SK-N-SH treated with all-trans-retinoic acid at 6 μM for 48 hours (cell line): ENCODE results near the gene WASF2.

Experiments
- ATAC-seq: fragments of 200-7000 bp; cut with Tn5 transposase; 3 replicates; pipeline ENCODE4 v1.9.1; 2020; ENCODE audit warnings: mild to moderate bottlenecking, moderate library complexity
- ESRRG ChIP-seq: fragments of 250-450 bp; sonication (Bioruptor Pico); IDR thresholded peaks from 2 replicates; pipeline ENCODE4 v1.6.1; 2021; ENCODE audit warnings: mild to moderate bottlenecking
- GLIS3 ChIP-seq: fragments of 250-450 bp; sonication (Bioruptor Pico); IDR thresholded peaks from 2 replicates; pipeline ENCODE4 v1.5.0; 2020; ENCODE audit warnings: mild to moderate bottlenecking, moderate library complexity
- OSR1 ChIP-seq: fragments of 250-450 bp; sonication (Bioruptor Pico); IDR thresholded peaks from 2 replicates; pipeline ENCODE4 v1.8.0; 2022; ENCODE audit warnings: moderate library complexity, mild to moderate bottlenecking, inconsistent platforms
- RARB ChIP-seq: fragments of 250-450 bp; sonication (Bioruptor Pico); IDR thresholded peaks from 2 replicates; pipeline ENCODE4 v1.8.0; 2021; ENCODE audit warnings: mild to moderate bottlenecking, moderate library complexity
- ZC3H10 ChIP-seq: fragments of 250-450 bp; sonication (Bioruptor Pico); IDR thresholded peaks from 2 replicates; pipeline ENCODE4 v1.5.1; 2021; ENCODE audit warnings: mild to moderate bottlenecking, moderate library complexity
- ZFP30 ChIP-seq: fragments of 450-650 bp; formaldehyde crosslinking; IDR thresholded peaks from 2 replicates; pipeline ENCODE4 v1.5.0; 2022; ENCODE audit warnings: mild to moderate bottlenecking, moderate library complexity
- ZNF565 ChIP-seq: fragments of 450-650 bp; formaldehyde crosslinking; conservative IDR thresholded peaks from 2 replicates; pipeline ENCODE4 v1.5.0; 2020; ENCODE audit warnings: low read depth, mild to moderate bottlenecking, moderate library complexity
- TF ChIP-seq, protein P1 (sequence below): fragments of 250-450 bp; sonication (Bioruptor Pico); IDR thresholded peaks from 2 replicates; pipeline ENCODE4 v1.8.0; 2021; ENCODE audit warnings: low read depth, mild to moderate bottlenecking, moderate library complexity, borderline replicate concordance
- TF ChIP-seq, protein P2 (sequence below): fragments of 250-450 bp; sonication (Bioruptor Pico); IDR thresholded peaks from 2 replicates; pipeline ENCODE4 v1.5.1; 2021; ENCODE audit warnings: mild to moderate bottlenecking, moderate library complexity
- TF ChIP-seq, protein P3 (sequence below): fragments of 250-450 bp; sonication (Bioruptor Pico); IDR thresholded peaks from 2 replicates; pipeline ENCODE4 v1.5.0; 2020; ENCODE audit warnings: mild to moderate bottlenecking, moderate library complexity
- TF ChIP-seq, protein P4 (sequence below): fragments of 250-450 bp; sonication (Bioruptor Pico); IDR thresholded peaks from 2 replicates; pipeline ENCODE4 v1.8.0; 2020; ENCODE audit warnings: mild to moderate bottlenecking, moderate library complexity, borderline replicate concordance
- TF ChIP-seq, protein P5 (sequence below): fragments of 250-450 bp; sonication (Bioruptor Pico); IDR thresholded peaks from 2 replicates; pipeline ENCODE4 v1.5.1; 2020; ENCODE audit warnings: low read depth, mild to moderate bottlenecking, moderate library complexity

The WASF2 gene

DNA sequence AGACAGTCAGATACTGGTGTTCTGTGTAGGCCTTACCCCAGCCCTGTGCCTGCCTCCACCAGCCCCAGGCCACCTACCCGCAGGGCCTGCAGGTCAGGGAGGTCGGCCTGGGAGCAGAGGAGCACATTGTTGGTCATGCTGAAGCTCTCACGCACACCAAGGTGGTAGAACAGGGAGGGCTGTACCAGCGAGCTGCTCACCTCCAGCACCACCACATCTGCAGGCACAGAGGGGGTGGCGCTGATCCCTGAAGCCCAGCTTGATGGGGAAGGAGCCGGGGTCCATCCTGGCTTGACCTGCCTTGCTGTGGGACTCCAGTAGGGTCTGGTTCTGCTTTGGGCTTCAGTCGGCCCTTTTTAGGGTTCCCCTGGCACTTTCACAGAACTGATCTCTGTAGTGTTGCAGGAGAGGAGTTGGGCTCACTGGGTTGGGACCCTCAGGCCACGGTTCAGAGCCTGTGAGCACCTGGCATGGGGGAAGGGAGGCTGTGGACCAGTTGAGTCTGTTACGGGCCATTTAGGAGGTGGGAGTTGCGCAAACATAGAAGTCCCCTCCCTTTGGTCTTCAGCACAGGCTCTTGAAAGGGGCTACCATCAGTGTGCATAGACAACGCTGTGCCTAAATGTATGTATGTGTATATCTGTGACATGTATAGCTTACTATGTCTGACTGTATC lies 125.1 kb downstream of the WASF2 start:
- ATAC-seq = no peak; the same call in 2 of the 3 replicates

DNA sequence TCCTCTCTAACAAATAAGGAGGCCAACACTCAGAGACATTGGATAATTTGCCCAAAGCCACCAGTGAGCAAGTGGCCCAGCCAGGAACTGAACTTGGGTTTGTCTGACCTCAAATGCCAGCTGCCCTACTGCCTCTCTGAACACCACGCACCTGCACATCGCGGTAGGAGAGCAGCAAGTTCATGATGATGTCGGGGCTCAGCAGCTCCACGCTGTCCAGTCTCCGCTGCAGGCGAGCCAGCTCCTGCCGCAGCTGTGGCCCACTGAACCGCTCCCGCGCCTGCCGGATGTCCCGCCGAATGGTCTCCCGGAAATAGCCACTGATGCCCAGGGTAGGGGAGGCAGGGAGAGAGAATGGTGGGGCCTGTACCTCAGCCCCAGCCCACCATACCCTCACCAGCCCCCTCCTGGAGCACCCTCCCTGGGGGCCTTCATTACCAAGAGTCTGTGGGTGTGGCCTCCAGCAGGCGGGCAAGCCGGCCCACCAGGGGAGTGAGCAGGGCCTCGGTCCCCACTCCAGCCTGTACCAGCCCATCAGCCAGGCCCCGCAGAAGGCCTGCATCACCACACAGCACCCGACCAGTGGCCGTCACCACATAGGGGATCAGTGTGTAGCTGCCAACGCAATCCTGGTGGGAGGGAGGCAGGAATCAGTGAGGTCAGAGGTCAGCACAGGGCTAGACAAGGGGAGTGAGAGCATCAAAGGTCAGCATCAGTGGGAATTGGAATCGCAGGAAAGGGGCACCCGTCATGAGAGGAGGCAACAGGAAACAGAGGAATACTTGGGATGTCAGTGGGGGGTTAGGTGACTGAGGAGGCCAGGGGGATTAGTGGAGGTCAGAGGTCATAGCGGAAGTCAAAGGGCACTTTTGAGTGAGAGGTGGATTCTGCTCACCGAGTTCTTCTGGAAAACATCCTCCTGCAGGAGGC lies 125.9 kb downstream of the WASF2 start:
- no peak for ATAC-seq
- TF ChIP-seq, protein P1, sequence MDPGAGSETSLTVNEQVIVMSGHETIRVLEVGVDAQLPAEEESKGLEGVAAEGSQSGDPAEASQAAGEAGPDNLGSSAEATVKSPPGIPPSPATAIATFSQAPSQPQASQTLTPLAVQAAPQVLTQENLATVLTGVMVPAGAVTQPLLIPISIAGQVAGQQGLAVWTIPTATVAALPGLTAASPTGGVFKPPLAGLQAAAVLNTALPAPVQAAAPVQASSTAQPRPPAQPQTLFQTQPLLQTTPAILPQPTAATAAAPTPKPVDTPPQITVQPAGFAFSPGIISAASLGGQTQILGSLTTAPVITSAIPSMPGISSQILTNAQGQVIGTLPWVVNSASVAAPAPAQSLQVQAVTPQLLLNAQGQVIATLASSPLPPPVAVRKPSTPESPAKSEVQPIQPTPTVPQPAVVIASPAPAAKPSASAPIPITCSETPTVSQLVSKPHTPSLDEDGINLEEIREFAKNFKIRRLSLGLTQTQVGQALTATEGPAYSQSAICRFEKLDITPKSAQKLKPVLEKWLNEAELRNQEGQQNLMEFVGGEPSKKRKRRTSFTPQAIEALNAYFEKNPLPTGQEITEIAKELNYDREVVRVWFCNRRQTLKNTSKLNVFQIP (CRISPR knock-in tag) = no peak
- TF ChIP-seq ZC3H10 (CRISPR knock-in tag) (no peak), ZNF565 (CRISPR knock-in tag) (no peak), RARB (CRISPR knock-in tag) (no peak), ESRRG (CRISPR knock-in tag) (no peak), OSR1 (CRISPR knock-in tag) (no peak)
- TF ChIP-seq, protein P2, sequence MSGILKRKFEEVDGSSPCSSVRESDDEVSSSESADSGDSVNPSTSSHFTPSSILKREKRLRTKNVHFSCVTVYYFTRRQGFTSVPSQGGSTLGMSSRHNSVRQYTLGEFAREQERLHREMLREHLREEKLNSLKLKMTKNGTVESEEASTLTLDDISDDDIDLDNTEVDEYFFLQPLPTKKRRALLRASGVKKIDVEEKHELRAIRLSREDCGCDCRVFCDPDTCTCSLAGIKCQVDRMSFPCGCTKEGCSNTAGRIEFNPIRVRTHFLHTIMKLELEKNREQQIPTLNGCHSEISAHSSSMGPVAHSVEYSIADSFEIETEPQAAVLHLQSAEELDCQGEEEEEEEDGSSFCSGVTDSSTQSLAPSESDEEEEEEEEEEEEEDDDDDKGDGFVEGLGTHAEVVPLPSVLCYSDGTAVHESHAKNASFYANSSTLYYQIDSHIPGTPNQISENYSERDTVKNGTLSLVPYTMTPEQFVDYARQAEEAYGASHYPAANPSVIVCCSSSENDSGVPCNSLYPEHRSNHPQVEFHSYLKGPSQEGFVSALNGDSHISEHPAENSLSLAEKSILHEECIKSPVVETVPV (CRISPR knock-in tag) = no peak
- TF ChIP-seq, protein P3, sequence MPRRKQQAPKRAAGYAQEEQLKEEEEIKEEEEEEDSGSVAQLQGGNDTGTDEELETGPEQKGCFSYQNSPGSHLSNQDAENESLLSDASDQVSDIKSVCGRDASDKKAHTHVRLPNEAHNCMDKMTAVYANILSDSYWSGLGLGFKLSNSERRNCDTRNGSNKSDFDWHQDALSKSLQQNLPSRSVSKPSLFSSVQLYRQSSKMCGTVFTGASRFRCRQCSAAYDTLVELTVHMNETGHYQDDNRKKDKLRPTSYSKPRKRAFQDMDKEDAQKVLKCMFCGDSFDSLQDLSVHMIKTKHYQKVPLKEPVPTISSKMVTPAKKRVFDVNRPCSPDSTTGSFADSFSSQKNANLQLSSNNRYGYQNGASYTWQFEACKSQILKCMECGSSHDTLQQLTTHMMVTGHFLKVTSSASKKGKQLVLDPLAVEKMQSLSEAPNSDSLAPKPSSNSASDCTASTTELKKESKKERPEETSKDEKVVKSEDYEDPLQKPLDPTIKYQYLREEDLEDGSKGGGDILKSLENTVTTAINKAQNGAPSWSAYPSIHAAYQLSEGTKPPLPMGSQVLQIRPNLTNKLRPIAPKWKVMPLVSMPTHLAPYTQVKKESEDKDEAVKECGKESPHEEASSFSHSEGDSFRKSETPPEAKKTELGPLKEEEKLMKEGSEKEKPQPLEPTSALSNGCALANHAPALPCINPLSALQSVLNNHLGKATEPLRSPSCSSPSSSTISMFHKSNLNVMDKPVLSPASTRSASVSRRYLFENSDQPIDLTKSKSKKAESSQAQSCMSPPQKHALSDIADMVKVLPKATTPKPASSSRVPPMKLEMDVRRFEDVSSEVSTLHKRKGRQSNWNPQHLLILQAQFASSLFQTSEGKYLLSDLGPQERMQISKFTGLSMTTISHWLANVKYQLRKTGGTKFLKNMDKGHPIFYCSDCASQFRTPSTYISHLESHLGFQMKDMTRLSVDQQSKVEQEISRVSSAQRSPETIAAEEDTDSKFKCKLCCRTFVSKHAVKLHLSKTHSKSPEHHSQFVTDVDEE (CRISPR knock-in tag) = no peak

More for the DNA sequence above, 125.1 kb downstream of the WASF2 start:
- TF ChIP-seq, protein P4, sequence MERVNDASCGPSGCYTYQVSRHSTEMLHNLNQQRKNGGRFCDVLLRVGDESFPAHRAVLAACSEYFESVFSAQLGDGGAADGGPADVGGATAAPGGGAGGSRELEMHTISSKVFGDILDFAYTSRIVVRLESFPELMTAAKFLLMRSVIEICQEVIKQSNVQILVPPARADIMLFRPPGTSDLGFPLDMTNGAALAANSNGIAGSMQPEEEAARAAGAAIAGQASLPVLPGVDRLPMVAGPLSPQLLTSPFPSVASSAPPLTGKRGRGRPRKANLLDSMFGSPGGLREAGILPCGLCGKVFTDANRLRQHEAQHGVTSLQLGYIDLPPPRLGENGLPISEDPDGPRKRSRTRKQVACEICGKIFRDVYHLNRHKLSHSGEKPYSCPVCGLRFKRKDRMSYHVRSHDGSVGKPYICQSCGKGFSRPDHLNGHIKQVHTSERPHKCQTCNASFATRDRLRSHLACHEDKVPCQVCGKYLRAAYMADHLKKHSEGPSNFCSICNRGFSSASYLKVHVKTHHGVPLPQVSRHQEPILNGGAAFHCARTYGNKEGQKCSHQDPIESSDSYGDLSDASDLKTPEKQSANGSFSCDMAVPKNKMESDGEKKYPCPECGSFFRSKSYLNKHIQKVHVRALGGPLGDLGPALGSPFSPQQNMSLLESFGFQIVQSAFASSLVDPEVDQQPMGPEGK = no peak

DNA sequence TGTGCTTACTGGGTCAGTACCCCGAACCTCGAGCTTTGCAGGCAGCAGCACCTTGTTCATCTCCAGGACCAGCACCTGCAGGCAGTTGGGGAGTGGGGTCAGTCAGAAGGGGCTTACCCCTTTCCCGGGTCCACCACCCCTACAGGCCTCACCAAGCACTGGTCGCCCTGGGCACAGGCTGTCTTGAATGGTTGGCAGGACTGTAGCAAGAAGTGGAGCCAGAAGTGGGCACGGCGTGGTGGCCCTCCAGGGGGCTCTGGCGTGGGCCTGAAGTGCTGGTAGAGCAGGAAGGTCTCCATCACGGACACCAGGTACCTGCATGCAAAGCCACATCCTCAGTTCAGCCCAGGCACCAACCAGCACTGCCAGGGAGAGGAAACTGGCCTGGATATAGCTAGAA lies 128.4 kb downstream of the WASF2 start:
- ATAC-seq = no peak
- TF ChIP-seq, protein P3 (CRISPR knock-in tag) = no peak
- TF ChIP-seq ZC3H10 (CRISPR knock-in tag) (no peak), OSR1 (CRISPR knock-in tag) (no peak), ZFP30 (CRISPR knock-in tag) (no peak), ZNF565 (CRISPR knock-in tag) (no peak), GLIS3 (no peak)
- TF ChIP-seq, protein P5, sequence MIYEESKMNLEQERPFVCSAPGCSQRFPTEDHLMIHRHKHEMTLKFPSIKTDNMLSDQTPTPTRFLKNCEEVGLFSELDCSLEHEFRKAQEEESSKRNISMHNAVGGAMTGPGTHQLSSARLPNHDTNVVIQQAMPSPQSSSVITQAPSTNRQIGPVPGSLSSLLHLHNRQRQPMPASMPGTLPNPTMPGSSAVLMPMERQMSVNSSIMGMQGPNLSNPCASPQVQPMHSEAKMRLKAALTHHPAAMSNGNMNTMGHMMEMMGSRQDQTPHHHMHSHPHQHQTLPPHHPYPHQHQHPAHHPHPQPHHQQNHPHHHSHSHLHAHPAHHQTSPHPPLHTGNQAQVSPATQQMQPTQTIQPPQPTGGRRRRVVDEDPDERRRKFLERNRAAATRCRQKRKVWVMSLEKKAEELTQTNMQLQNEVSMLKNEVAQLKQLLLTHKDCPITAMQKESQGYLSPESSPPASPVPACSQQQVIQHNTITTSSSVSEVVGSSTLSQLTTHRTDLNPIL = no peak
